Parathyroid adenoma (tissue), 2 donors: ENCODE data around the gene ZNF292.
A peak's percentile ranks its signal among the peaks of the same experiment; 100 is the strongest.

Experiments used
- H2AFZ ChIP-seq: fragments of 300-600 bp; sonication (generic); one replicate; pipeline ENCODE4 v1.7.0; 2017; ENCODE audit warnings: antibody characterized with exemption, mild to moderate bottlenecking
- H3K27ac ChIP-seq: fragments of 300-600 bp; sonication (generic); one replicate; pipeline ENCODE4 v1.7.0; 2017
- H3K27me3 ChIP-seq: fragments of 300-600 bp; sonication (generic); one replicate; pipeline ENCODE4 v1.7.0; 2017; ENCODE audit warnings: low read length; ENCODE audit not compliant: control insufficient read depth, insufficient read depth
- H3K36me3 ChIP-seq: fragments of 300-600 bp; sonication (generic); one replicate; pipeline ENCODE4 v1.7.0; 2017; ENCODE audit warnings: low read length; ENCODE audit not compliant: control insufficient read depth, insufficient read depth
- H3K4me1 ChIP-seq: fragments of 300-600 bp; sonication (generic); one replicate; pipeline ENCODE4 v1.7.0; 2017; ENCODE audit warnings: control low read depth
- H3K4me2 ChIP-seq: fragments of 300-600 bp; sonication (generic); one replicate; pipeline ENCODE4 v1.7.0; 2017; ENCODE audit warnings: low read length
- H3K4me3 ChIP-seq: fragments of 300-600 bp; sonication (generic); one replicate; pipeline ENCODE4 v1.7.0; 2017; ENCODE audit warnings: low read depth, low read length
- H3K79me2 ChIP-seq: fragments of 300-600 bp; sonication (generic); one replicate; pipeline ENCODE4 v1.7.0; 2017; ENCODE audit warnings: control low read depth
- H3K9ac ChIP-seq: fragments of 300-600 bp; sonication (generic); one replicate; pipeline ENCODE4 v1.7.0; 2017; ENCODE audit warnings: mild to moderate bottlenecking
- H3K9me3 ChIP-seq: fragments of 300-600 bp; sonication (generic); one replicate; pipeline ENCODE4 v1.7.0; 2017; ENCODE audit warnings: low read length; ENCODE audit not compliant: control insufficient read depth
- TF ChIP-seq, protein P1 (sequence below): fragments of 300-600 bp; sonication (generic); IDR thresholded peaks from one replicate; pipeline ENCODE4 v1.7.0; 2017; ENCODE audit warnings: antibody characterized with exemption, mild to moderate bottlenecking
- donor health status: primary hyperparathyroidism.

Gene ZNF292

GRCh38 chr6:87154993-87155841 is at the start of gene ZNF292:
ZNF292 (plus strand) TSS chr6:87155565; CDS start chr6:87155592, 27 bp downstream.
- Histone ChIP-seq H3K79me2 (peaks cover 36% of the 10 kb centered on the region), H3K4me1 (peaks cover 8% of the 10 kb centered on the region), H3K27ac (peak within 1 kb of the TSS; percentile 92), H3K9ac (peak within 1 kb of the TSS; percentile 64), H3K27me3 (no peaks in the 10 kb centered on the region), H2AFZ (peak within 1 kb of the TSS; percentile 96), H3K4me3 (peak within 1 kb of the TSS; percentile 82), H3K36me3 (no peaks in the 10 kb centered on the region), H3K4me2 (peak within 1 kb of the TSS; percentile 96), H3K9me3 (no peaks in the 10 kb centered on the region)
- TF ChIP-seq, protein P1, sequence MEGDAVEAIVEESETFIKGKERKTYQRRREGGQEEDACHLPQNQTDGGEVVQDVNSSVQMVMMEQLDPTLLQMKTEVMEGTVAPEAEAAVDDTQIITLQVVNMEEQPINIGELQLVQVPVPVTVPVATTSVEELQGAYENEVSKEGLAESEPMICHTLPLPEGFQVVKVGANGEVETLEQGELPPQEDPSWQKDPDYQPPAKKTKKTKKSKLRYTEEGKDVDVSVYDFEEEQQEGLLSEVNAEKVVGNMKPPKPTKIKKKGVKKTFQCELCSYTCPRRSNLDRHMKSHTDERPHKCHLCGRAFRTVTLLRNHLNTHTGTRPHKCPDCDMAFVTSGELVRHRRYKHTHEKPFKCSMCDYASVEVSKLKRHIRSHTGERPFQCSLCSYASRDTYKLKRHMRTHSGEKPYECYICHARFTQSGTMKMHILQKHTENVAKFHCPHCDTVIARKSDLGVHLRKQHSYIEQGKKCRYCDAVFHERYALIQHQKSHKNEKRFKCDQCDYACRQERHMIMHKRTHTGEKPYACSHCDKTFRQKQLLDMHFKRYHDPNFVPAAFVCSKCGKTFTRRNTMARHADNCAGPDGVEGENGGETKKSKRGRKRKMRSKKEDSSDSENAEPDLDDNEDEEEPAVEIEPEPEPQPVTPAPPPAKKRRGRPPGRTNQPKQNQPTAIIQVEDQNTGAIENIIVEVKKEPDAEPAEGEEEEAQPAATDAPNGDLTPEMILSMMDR, result no peak

DNA sequence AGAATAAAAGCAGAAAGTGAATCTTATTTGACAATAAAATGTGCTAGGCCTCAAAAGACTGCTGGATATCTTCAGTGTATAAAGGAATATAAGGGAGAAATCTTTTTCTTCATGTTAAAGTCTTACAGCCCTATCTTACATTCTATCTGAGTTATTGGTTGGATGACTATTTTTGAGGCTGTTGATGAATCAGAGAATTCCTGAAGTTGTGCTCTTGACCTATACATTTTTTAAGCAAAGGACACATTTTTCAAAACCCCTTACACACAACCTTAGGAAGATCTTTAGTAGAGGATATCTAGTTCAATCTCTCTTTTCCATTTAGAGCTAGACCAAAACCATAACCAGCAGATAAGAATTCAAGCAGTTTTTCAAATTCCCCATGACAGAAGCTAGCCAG is 49.5 kb upstream of the ZNF292 start:
- H2AFZ ChIP-seq, result no peak overlapping the region
- TF ChIP-seq, protein P1, result no peak

GRCh38 chr6:87110636-87111035 is 44.7 kb upstream of the ZNF292 start:
- Histone ChIP-seq H3K4me2 (no peak overlapping the region), H3K27ac (no peak overlapping the region), H3K27me3 (no peaks in the 10 kb centered on the region), H3K79me2 (no peaks in the 10 kb centered on the region), H3K4me1 (no peaks in the 10 kb centered on the region), H3K36me3 (no peaks in the 10 kb centered on the region), H3K4me3 (no peak overlapping the region), H2AFZ (no peak overlapping the region), H3K9ac (no peak overlapping the region), H3K9me3 (no peaks in the 10 kb centered on the region)
- TF ChIP-seq, protein P1, result no peak

More for the DNA sequence above, 49.5 kb upstream of the ZNF292 start:
- H3K27me3 ChIP-seq, result no peaks in the 10 kb centered on the region
- no peaks in the 10 kb centered on the region for H3K4me1 ChIP-seq
- H3K79me2 ChIP-seq, result no peaks in the 10 kb centered on the region
- H3K36me3 ChIP-seq, result no peaks in the 10 kb centered on the region
- H3K9me3 ChIP-seq, result no peaks in the 10 kb centered on the region
- H3K4me2 ChIP-seq, result no peak overlapping the region
- H3K9ac ChIP-seq, result no peak overlapping the region
- no peak overlapping the region for H3K4me3 ChIP-seq
- H3K27ac ChIP-seq, result no peak overlapping the region

DNA sequence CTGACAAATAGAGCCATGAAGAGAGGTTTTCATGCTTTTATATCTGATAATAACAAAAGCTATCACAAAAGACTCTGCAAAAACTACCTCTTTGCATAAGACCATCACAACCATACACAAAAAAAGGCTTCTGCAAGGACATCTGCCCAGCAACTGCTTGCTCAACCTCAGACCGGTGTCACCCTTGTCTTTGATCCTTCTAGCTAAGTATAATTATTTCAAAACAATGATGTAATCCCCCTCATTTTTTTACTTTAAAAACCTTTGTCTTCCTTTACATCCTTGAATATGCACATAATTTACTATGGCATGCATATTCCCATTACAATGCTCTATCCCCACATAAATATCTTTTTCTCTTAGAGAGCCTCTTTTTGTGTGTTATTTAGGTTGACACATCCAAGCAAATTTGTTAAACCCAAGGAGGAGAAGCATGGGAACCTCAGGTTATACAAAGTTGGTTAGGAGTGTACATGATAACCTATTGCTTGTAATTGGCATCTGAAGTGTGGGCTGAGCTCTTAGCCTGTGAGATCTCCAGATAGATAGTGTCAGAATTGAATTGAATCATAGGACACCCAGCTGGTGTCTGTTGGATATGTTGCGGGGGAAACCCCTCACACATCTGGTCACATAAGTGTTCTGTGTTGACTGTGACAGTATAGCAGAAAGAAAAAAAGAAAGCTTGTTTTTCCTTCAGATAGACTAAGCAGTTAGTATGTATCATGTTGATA is 39.8 kb upstream of the ZNF292 start:
- no peaks in the 10 kb centered on the region for H3K36me3 ChIP-seq
- no peak overlapping the region for H3K9ac ChIP-seq
- no peak overlapping the region for H3K4me3 ChIP-seq
- H3K27ac ChIP-seq, result no peak overlapping the region
- H3K9me3 ChIP-seq, result no peaks in the 10 kb centered on the region
- TF ChIP-seq, protein P1, result no peak
- no peak overlapping the region for H3K4me2 ChIP-seq
- H3K27me3 ChIP-seq, result no peaks in the 10 kb centered on the region
- no peaks in the 10 kb centered on the region for H3K79me2 ChIP-seq
- no peak overlapping the region for H2AFZ ChIP-seq
- H3K4me1 ChIP-seq, result no peaks in the 10 kb centered on the region
